RWPE2 (cell line): Measurements from ENCODE around the gene CASP7.

ENCODE experiments used
- ATAC-seq: fragments of 200-7000 bp; cut with Tn5 transposase; 3 replicates; pipeline ENCODE4 v1.9.1; 2021; ENCODE audit warnings: low read depth
- DNase-seq: peaks from one replicate; pipeline ENCODE4 v3.0.0-alpha.2; 2020; ENCODE audit warnings: low spot score
- H3K27ac ChIP-seq: fragments of 450-650 bp; 2 replicates; pipeline ENCODE4 v1.5.1; 2017; ENCODE audit warnings: mild to moderate bottlenecking; ENCODE audit not compliant: poor library complexity, severe bottlenecking
- H3K27me3 ChIP-seq: fragments of 250-450 bp; sonication (Bioruptor Pico); 2 replicates; pipeline ENCODE4 v1.5.1; 2021; ENCODE audit warnings: mild to moderate bottlenecking, moderate library complexity; ENCODE audit not compliant: insufficient read depth, poor library complexity, severe bottlenecking
- H3K36me3 ChIP-seq: fragments of 250-450 bp; sonication (Bioruptor Pico); 2 replicates; pipeline ENCODE4 v1.5.1; 2020; ENCODE audit warnings: low read depth, mild to moderate bottlenecking, moderate library complexity
- H3K4me1 ChIP-seq: fragments of 250-450 bp; sonication (Bioruptor Pico); 2 replicates; pipeline ENCODE4 v1.5.1; 2021; ENCODE audit warnings: mild to moderate bottlenecking, moderate library complexity; ENCODE audit not compliant: insufficient read depth, poor library complexity, severe bottlenecking
- H3K4me3 ChIP-seq: fragments of 250-450 bp; sonication (Bioruptor Pico); 2 replicates; pipeline ENCODE4 v1.5.1; 2021; ENCODE audit warnings: mild to moderate bottlenecking, moderate library complexity; ENCODE audit not compliant: severe bottlenecking
- H3K9me3 ChIP-seq: fragments of 250-450 bp; sonication (Bioruptor Pico); 2 replicates; pipeline ENCODE4 v1.5.1; 2021; ENCODE audit warnings: mild to moderate bottlenecking, moderate library complexity; ENCODE audit not compliant: severe bottlenecking
- CTCF ChIP-seq: fragments of 450-650 bp; IDR thresholded peaks from one replicate; pipeline ENCODE4 v1.5.1; 2017; ENCODE audit warnings: mild to moderate bottlenecking, moderate library complexity; ENCODE audit not compliant: poor library complexity, severe bottlenecking

Gene CASP7

DNA sequence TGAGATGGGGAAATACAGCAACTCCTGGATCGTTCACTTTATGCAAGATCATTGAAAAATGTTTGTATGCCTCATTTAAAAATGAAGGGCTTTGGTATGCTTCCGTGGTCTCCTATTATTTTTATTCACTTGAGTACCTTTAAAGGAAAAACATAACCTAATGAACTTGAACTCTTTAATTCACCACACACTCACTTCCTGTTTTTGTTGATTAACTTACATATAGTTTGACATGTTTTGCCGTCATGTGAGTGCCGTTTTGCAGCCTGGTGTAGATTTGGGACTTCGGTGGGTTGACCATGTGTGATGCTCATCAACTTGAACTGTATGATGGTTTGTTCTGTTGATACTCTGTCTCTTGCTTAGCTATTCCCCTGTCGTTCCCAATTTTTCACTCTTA, 28.9 kb downstream of the CASP7 start:
- Histone ChIP-seq H3K9me3 (no peaks in the 10 kb centered on the region), H3K36me3 (no peaks in the 10 kb centered on the region; the same call in 1 of the 2 replicates), H3K27me3 (no peaks in the 10 kb centered on the region), H3K4me3 (no peak overlapping the region), H3K27ac (no peak overlapping the region), H3K4me1 (no peaks in the 10 kb centered on the region)
- no peak for TF ChIP-seq CTCF
- ATAC-seq, result no peak
- no peak for DNase-seq

- H3K9me3 ChIP-seq, result no peaks in the 10 kb centered on the region
- H3K27ac ChIP-seq, result no peak overlapping the region
- no peaks in the 10 kb centered on the region for H3K27me3 ChIP-seq
- no peak for TF ChIP-seq CTCF
- no peak overlapping the region for H3K4me3 ChIP-seq
- no peak for DNase-seq
- H3K4me1 ChIP-seq, result no peaks in the 10 kb centered on the region
- no peaks in the 10 kb centered on the region; the same call in 1 of the 2 replicates for H3K36me3 ChIP-seq
- ATAC-seq, result peak; percentile 44; the same call in 2 of the 3 replicates
Measured at GRCh38 chr10:113709221-113709838, 29.6 kb downstream of the CASP7 start.

GRCh38 chr10:113711142-113711541, 31.4 kb downstream of the CASP7 start:
- Histone ChIP-seq H3K4me3 (no peak overlapping the region), H3K4me1 (no peaks in the 10 kb centered on the region), H3K27ac (no peak overlapping the region), H3K36me3 (no peaks in the 10 kb centered on the region; the same call in 1 of the 2 replicates), H3K27me3 (no peaks in the 10 kb centered on the region), H3K9me3 (no peaks in the 10 kb centered on the region)
- no peak for DNase-seq
- TF ChIP-seq CTCF, result no peak
- ATAC-seq, result no peak

- DNase-seq (no peak), ATAC-seq (no peak)
- Histone ChIP-seq H3K27ac (no peak overlapping the region), H3K27me3 (no peaks in the 10 kb centered on the region), H3K4me1 (no peaks in the 10 kb centered on the region), H3K36me3 (no peaks in the 10 kb centered on the region; the same call in 1 of the 2 replicates), H3K4me3 (no peak overlapping the region), H3K9me3 (no peaks in the 10 kb centered on the region)
- no peak for TF ChIP-seq CTCF
Measured at GRCh38 chr10:113712024-113712423, 32.3 kb downstream of the CASP7 start.
